Endodermal cell (in vitro differentiated cells): ENCODE data around the gene GSTP1. TPM values are rescaled to one million over a fixed set of nuclear protein-coding genes. Genes with fewer than 3 reads are reported as not detected.

Source experiments
- DNase-seq: peaks from one replicate; pipeline ENCODE4 v3.0.0-alpha.2; 2017
- H3K27ac ChIP-seq: 2 replicates; pipeline ENCODE4 v1.5.1; 2013; ENCODE audit warnings: mild to moderate bottlenecking, low read depth, low read length, moderate library complexity
- H3K27me3 ChIP-seq: 2 replicates; pipeline ENCODE4 v1.6.1; 2013; ENCODE audit warnings: mild to moderate bottlenecking, low read length, moderate library complexity; ENCODE audit not compliant: insufficient read depth, control insufficient read depth, poor library complexity, severe bottlenecking
- H3K36me3 ChIP-seq: 2 replicates; pipeline ENCODE4 v1.7.0; 2013; ENCODE audit warnings: mild to moderate bottlenecking, low read length, moderate library complexity; ENCODE audit not compliant: control insufficient read depth, insufficient read depth
- H3K4me1 ChIP-seq: one replicate; pipeline ENCODE4 v1.7.0; 2013; ENCODE audit warnings: low read length; ENCODE audit not compliant: control insufficient read depth, insufficient read depth
- H3K4me3 ChIP-seq: 2 replicates; pipeline ENCODE4 v1.5.1; 2013; ENCODE audit warnings: mild to moderate bottlenecking, low read length, moderate library complexity
- H3K9ac ChIP-seq: 2 replicates; pipeline ENCODE4 v1.6.1; 2013; ENCODE audit warnings: mild to moderate bottlenecking, low read length, moderate library complexity; ENCODE audit not compliant: poor library complexity, severe bottlenecking; ENCODE audit errors: extremely low read depth
- H3K9me3 ChIP-seq: 2 replicates; pipeline ENCODE4 v1.6.1; 2013; ENCODE audit warnings: mild to moderate bottlenecking, low read length, moderate library complexity; ENCODE audit not compliant: control insufficient read depth
- H3K27ac Mint-ChIP-seq: 2 replicates; pipeline ENCODE4 v1.8.0; 2020; ENCODE audit warnings: mixed read lengths
- H3K27me3 Mint-ChIP-seq: 2 replicates; pipeline ENCODE4 v1.8.0; 2021; ENCODE audit warnings: mild to moderate bottlenecking, mixed read lengths; ENCODE audit not compliant: insufficient read depth
- H3K36me3 Mint-ChIP-seq: 2 replicates; pipeline ENCODE4 v1.8.0; 2020; ENCODE audit warnings: low read depth, mixed read lengths
- H3K4me1 Mint-ChIP-seq: 2 replicates; pipeline ENCODE4 v1.8.0; 2020; ENCODE audit warnings: mixed read lengths
- H3K4me3 Mint-ChIP-seq: 2 replicates; pipeline ENCODE4 v1.8.0; 2020; ENCODE audit warnings: mild to moderate bottlenecking, moderate library complexity, mixed read lengths
- H3K9me3 Mint-ChIP-seq: 2 replicates; pipeline ENCODE4 v1.8.0; 2020; ENCODE audit warnings: mild to moderate bottlenecking, mixed read lengths
- CTCF ChIP-seq: fragments of 200-600 bp; sonication (generic); conservative IDR thresholded peaks from 2 replicates; pipeline ENCODE4 v1.5.0; 2021; ENCODE audit warnings: antibody characterized with exemption, mild to moderate bottlenecking
- WGBS, 2 experiments: methylation state at CpG; one replicate each; pipeline versions ENCODE4 v1.1.5 to v1.1.7; 2013; ENCODE audit warnings: missing lambda C conversion rate in 2 of 2, mixed read lengths in 1 of 2; ENCODE audit not compliant: insufficient coverage in 1 of 2, insufficient read length in 1 of 2; 5-methylcytosine and 5-hydroxymethylcytosine counted together
- long read RNA-seq, 4 experiments: library from polyadenylated mRNA in 2 of 4; library from RNA in 1 of 4; library from capped mRNA in 1 of 4; stranded (forward) in 3 of 4; unstranded in 1 of 4; transcript quantifications; one replicate each; pipeline ENCODE4 v2.0.0, GENCODE V29; 2020 to 2021; ENCODE audit warnings: inconsistent platforms in 1 of 4
- polyA plus RNA-seq, 2 experiments: library from polyadenylated mRNA; stranded (reverse); fragments of 50-300 nt; gene quantifications; one replicate each; pipeline ENCODE4 v1.2.3, GENCODE V29; 2013
- total RNA-seq, 2 donors: library from RNA; stranded (reverse); fragmentation: NEBNext Ultra II Directional in 1 of 2; extraction: Animal tissue kit (Norgen Biotek cat#: 25700) in 1 of 2; gene quantifications; 2 replicates in 1 of 2; 3 replicates in 1 of 2; pipeline ENCODE4 v1.2.1, GENCODE V29; 2021

The GSTP1 gene
- total RNA-seq = 1,000 to 10,000 TPM; 1,359 to 1,473 TPM
- 860 TPM for polyA plus RNA-seq (2013, experiment 1 of 2)
- polyA plus RNA-seq (2013, experiment 2 of 2) = 803 TPM
- long read RNA-seq, experiment 1, transcript GSTP1-203 (3 exons, 736 nt) = minor isoform, 13 of 720 reads
- long read RNA-seq, experiment 1, transcript GSTP1-202 (7 exons, 961 nt) = major isoform, 62 of 720 reads
- long read RNA-seq, experiment 1, partial matches to known transcripts = 607 of 720 reads
- long read RNA-seq, experiment 1, other reads (novel, unspliced or antisense) = 37 of 720 reads
- long read RNA-seq, experiment 2, transcript GSTP1-202 (7 exons, 961 nt) = major isoform, 743 of 810 reads
- long read RNA-seq, experiment 2, transcript GSTP1-203 (3 exons, 736 nt) = minor isoform, 5 of 810 reads
- long read RNA-seq, experiment 2, partial matches to known transcripts = 40 of 810 reads
- long read RNA-seq, experiment 2, other reads (novel, unspliced or antisense) = 19 of 810 reads
- long read RNA-seq, experiment 3, transcript GSTP1-202 (7 exons, 961 nt) = major isoform, 1,274 of 1,407 reads
- long read RNA-seq, experiment 3, partial matches to known transcripts = 98 of 1,407 reads
- long read RNA-seq, experiment 3, other reads (novel, unspliced or antisense) = 33 of 1,407 reads
- long read RNA-seq, experiment 4, transcript GSTP1-202 (7 exons, 961 nt) = major isoform, 61 of 139 reads
- long read RNA-seq, experiment 4, partial matches to known transcripts = 72 of 139 reads
- long read RNA-seq, experiment 4, other reads (novel, unspliced or antisense) = 6 of 139 reads

- Mint-ChIP-seq H3K4me3 (peak within 1 kb of the TSS; percentile 86), H3K4me1 (peaks cover 44% of the 10 kb centered on the region), H3K9me3 (peaks cover 3% of the 10 kb centered on the region), H3K36me3 (peaks cover 39% of the 10 kb centered on the region), H3K27me3 (peaks cover 2% of the 10 kb centered on the region), H3K27ac (peak within 1 kb of the TSS; percentile 95)
- Histone ChIP-seq H3K9me3 (no peaks in the 10 kb centered on the region), H3K27ac (peak within 1 kb of the TSS; percentile 89), H3K4me3 (peak within 1 kb of the TSS; percentile 92), H3K9ac (peak within 1 kb of the TSS; percentile 92), H3K27me3 (no peaks in the 10 kb centered on the region), H3K4me1 (no peaks in the 10 kb centered on the region), H3K36me3 (peaks cover 40% of the 10 kb centered on the region)
- TF ChIP-seq CTCF = peak; percentile 94
- DNase-seq = peak; percentile 95
- 0 to 3% methylated on average over 13 to 79 of the region's 81 CpGs for WGBS, 2 experiments
These were observed at the start of gene GSTP1 for GRCh38 chr11:67583247-67584204. Gene GSTP1, plus strand, starts transcription at chr11:67583812. Its CDS starts 32 bp downstream, at chr11:67583844.

GRCh38 chr11:67534070-67534679, 49.4 kb upstream of the GSTP1 start:
- H3K36me3 ChIP-seq = no peaks in the 10 kb centered on the region
- Mint-ChIP-seq H3K27ac (no peak overlapping the region), H3K9me3 (peaks cover 60% of the 10 kb centered on the region), H3K4me1 (no peaks in the 10 kb centered on the region), H3K36me3 (no peaks in the 10 kb centered on the region), H3K27me3 (peaks cover 6% of the 10 kb centered on the region), H3K4me3 (no peak overlapping the region)
- H3K27me3 ChIP-seq = no peaks in the 10 kb centered on the region
- peak overlapping the region; percentile 49 for H3K4me3 ChIP-seq
- H3K9me3 ChIP-seq = peaks cover 44% of the 10 kb centered on the region
- no peak for TF ChIP-seq CTCF
- H3K27ac ChIP-seq = no peak overlapping the region
- DNase-seq = no peak
- H3K9ac ChIP-seq = no peak overlapping the region
- WGBS, 2 experiments = 23 to 40% methylated on average over 2 to 3 of the region's 4 CpGs
- no peaks in the 10 kb centered on the region for H3K4me1 ChIP-seq

- H3K36me3 Mint-ChIP-seq = no peaks in the 10 kb centered on the region
- Histone ChIP-seq H3K9me3 (peaks cover 44% of the 10 kb centered on the region), H3K4me3 (no peak overlapping the region), H3K27ac (no peak overlapping the region), H3K4me1 (no peaks in the 10 kb centered on the region), H3K36me3 (no peaks in the 10 kb centered on the region), H3K9ac (no peak overlapping the region), H3K27me3 (no peaks in the 10 kb centered on the region)
- peaks cover 65% of the 10 kb centered on the region for H3K9me3 Mint-ChIP-seq
- no peak overlapping the region for H3K4me3 Mint-ChIP-seq
- peaks cover 6% of the 10 kb centered on the region for H3K27me3 Mint-ChIP-seq
- no peaks in the 10 kb centered on the region for H3K4me1 Mint-ChIP-seq
- no peak for TF ChIP-seq CTCF
- WGBS, 2 experiments = 50 to 77% methylated on average over 1 of the region's 1 CpG
- no peak for DNase-seq
- no peak overlapping the region for H3K27ac Mint-ChIP-seq
These were observed 48.1 kb upstream of the GSTP1 start for GRCh38 chr11:67535561-67535960.
